ENCODE data around the gene EXT2. TPM values are rescaled to one million over a fixed set of nuclear protein-coding genes. Genes with fewer than 3 reads are reported as not detected.

EXT2 gene
- total and polyA plus RNA-seq, 2 of the 13 experiments (the other 11 are each of a cell fraction or from before 2014, with no cell fraction given), result 61.5 to 68.7 TPM

- no peak for TF ChIP-seq CHD2 (IDR thresholded peaks at IDR 0.05; ENCODE audit: low read depth, low read length)
Measured at GRCh38 chr11:44140805-44141204, 45.3 kb downstream of the EXT2 start (continued).

- H3K79me2 ChIP-seq (ENCODE audit: insufficient read depth, low read length), result no peaks in the 10 kb centered on the region
- H3K27me3 ChIP-seq (ENCODE audit: control insufficient read depth in 1 of 2, insufficient read depth in 2 of 2, low read length in 2 of 2), result no peaks in the 10 kb centered on the region
- POLR2A ChIA-PET, result no interaction called here
- BruUV-seq (replicated peaks), result no TSS peak
- no peaks in the 10 kb centered on the region for H3K9me3 ChIP-seq (ENCODE audit: low read length)
- intact Hi-C loops (cut with micrococcal nuclease; ENCODE audit: unreplicated experiment), result no loop called here
- no peaks in the 10 kb centered on the region for H4K20me1 ChIP-seq (ENCODE audit: insufficient read depth, low read length)
- no peak overlapping the region for H3K4me3 ChIP-seq (replicated peaks in 1 of 3; ENCODE audit: insufficient read depth in 1 of 3, low read depth in 2 of 3, low read length in 3 of 3)
- no peak overlapping the region for H2AFZ ChIP-seq (ENCODE audit: low read length)
- no peak overlapping the region for H3K4me2 ChIP-seq (ENCODE audit: low read depth, low read length)
- H3K9ac ChIP-seq (ENCODE audit: insufficient read depth, low read depth, low read length), result no peak overlapping the region
- FAIRE-seq (no peak), ATAC-seq (no peak), DNase-seq (ENCODE audit: low spot score) (no peak)
- H3K4me1 ChIP-seq (ENCODE audit: insufficient read depth, low read length), result no peaks in the 10 kb centered on the region
- in situ Hi-C loops (cut with HindIII; ENCODE audit: extremely low pct_ligation_motif_present, low pct_unique_long_range_greater_than_20kb), result no loop called here
- H3K36me3 ChIP-seq (replicated peaks in 1 of 2; ENCODE audit: control insufficient read depth in 1 of 2, insufficient read depth in 2 of 2, low read length in 2 of 2), result 0 out of 5 replicates have a peak, but pooled peaks cover 0 to 3% of the 10 kb centered on the region in 2 experiments
- H3K27ac ChIP-seq (ENCODE audit: extremely low read length, insufficient read depth, low read length), result no peak overlapping the region
- CTCF ChIA-PET (ENCODE audit: low intra/inter-chr PET ratio, low total read pairs), result no interaction called here
- WGBS (ENCODE audit: low lambda C conversion rate), result 96% methylated on average over 7 of the region's 7 CpGs
- TF ChIP-seq CSRNP2 (CRISPR knock-in tag; conservative IDR thresholded peaks at IDR 0.05; ENCODE audit: low read depth), result no peak
- TF ChIP-seq DMAP1 (CRISPR knock-in tag; IDR thresholded peaks at IDR 0.05), result no peak
- no peak for TF ChIP-seq FUBP1 (CRISPR knock-in tag; IDR thresholded peaks at IDR 0.05; ENCODE audit: borderline replicate concordance)
- no peak for TF ChIP-seq CENPX (CRISPR knock-in tag; IDR thresholded peaks at IDR 0.05)
- no peak for TF ChIP-seq ZNF790 (CRISPR knock-in tag; IDR thresholded peaks at IDR 0.05; ENCODE audit: borderline replicate concordance)
- no peak for TF ChIP-seq IRF9 (CRISPR knock-in tag; IDR thresholded peaks at IDR 0.05; ENCODE audit: borderline replicate concordance)
- TF ChIP-seq ZNF34 (CRISPR knock-in tag; IDR thresholded peaks at IDR 0.05; ENCODE audit: borderline replicate concordance), result no peak
- no peak for TF ChIP-seq ZBTB7B (CRISPR knock-in tag; IDR thresholded peaks at IDR 0.05)
- TF ChIP-seq ZNF703 (CRISPR knock-in tag; IDR thresholded peaks at IDR 0.05; ENCODE audit: borderline replicate concordance), result no peak
- no peak for TF ChIP-seq MIER2 (CRISPR knock-in tag; IDR thresholded peaks at IDR 0.05)
Measured at GRCh38 chr11:44143987-44144909, 48.8 kb downstream of the EXT2 start.
